ENCODE measurements around the gene SH2D1B.
"Not testable (repeated sequence)": the region's sequence is repeated elsewhere in the genome, so short reads cannot be mapped to it uniquely, and the experiment has no call there.

Gene SH2D1B

DNA sequence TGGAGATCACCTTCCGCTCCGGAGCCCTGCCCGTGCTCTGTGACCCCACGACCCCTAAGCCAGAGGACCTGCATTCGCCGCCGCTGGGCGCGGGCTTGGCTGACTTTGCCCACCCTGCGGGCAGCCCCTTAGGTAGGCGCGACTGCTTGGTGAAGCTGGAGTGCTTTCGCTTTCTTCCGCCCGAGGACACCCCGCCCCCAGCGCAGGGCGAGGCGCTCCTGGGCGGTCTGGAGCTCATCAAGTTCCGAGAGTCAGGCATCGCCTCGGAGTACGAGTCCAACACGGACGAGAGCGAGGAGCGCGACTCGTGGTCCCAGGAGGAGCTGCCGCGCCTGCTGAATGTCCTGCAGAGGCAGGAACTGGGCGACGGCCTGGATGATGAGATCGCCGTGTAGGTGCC is 44.9 kb downstream of the SH2D1B start:
- no peak for TF ChIP-seq ZNF274 (IDR thresholded peaks at IDR 0.05; ENCODE audit: low read depth, low read length)
- peak overlapping the region; percentile 26; the same call in 1 of the 2 replicates for H3K4me3 ChIP-seq (ENCODE audit: low read length)

DNA sequence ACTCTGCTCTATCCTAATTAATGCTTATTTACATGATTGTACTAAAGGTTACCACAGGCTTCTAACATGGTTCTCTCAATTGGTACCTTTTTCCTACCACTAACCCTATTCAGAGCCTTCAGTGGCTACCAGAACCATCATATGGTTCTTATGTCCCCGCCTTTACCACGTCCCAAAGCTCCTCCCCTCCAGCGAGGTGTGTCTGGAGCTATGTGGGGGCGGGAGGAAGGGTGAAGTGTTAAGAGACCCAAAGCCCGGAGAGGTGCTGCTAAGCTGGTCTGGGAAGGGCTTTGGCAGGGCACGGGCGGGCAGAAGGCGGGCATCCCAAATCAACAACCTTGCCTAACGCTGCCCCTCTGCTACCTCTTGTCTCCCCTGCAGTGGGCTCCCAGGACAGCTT is 45.3 kb downstream of the SH2D1B start:
- no peak for TF ChIP-seq ZNF274 (IDR thresholded peaks at IDR 0.05; ENCODE audit: low read depth, low read length)
- H3K4me3 ChIP-seq (ENCODE audit: low read length): peak overlapping the region; percentile 26; the same call in 1 of the 2 replicates

DNA sequence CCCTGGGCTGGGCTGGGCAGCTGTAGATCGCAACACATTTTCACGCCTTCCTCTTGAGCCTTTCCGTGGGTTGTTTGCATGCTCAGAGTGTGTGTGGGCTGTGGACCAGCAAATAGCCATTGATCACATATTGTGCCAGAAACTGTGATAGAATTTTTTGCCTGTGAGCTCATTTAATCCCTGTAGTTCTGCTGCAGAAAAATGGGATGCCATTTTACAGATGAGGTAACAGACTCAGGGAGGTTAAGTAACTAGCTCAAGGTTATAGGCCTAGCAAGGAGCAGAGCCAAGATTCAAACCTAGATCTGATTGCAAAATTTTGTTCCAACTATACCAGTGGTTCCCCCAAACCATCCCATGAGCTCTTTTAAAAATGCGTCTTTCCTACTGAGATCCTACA is 45.8 kb downstream of the SH2D1B start:
- H3K4me3 ChIP-seq (ENCODE audit: low read length): no peak overlapping the region
- no peak for TF ChIP-seq ZNF274 (IDR thresholded peaks at IDR 0.05; ENCODE audit: low read depth, low read length)

- TF ChIP-seq ZNF274 (IDR thresholded peaks at IDR 0.05; ENCODE audit: low read depth, low read length): no peak
- no peak overlapping the region for H3K4me3 ChIP-seq (ENCODE audit: low read length)
Observed at GRCh38 chr1:162365284-162366020, 46.5 kb downstream of the SH2D1B start.

DNA sequence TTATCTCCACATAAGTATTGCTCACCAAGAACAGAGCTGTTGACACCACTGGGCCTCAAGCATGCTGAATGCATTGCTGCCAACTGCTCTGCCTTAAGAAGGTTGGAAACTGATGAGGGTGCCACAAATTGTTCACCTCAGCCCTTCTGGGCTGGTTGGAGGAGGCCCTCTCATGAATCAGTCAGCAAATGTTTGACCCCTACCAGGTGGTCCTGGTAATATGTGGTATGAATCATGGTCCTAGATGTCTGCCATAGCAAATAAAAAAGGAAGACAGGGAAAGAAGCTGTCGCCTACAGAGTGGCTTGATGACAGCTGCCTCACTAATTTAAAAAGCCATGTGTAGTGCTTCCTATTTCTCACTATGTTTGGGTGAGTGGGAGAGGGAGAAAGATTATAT is 47.4 kb downstream of the SH2D1B start:
- H3K4me3 ChIP-seq (ENCODE audit: low read length): no peak overlapping the region
- no peak for TF ChIP-seq ZNF274 (IDR thresholded peaks at IDR 0.05; ENCODE audit: low read depth, low read length)

GRCh38 chr1:162363823-162364222 is 48.1 kb downstream of the SH2D1B start:
- TF ChIP-seq ZNF274 (IDR thresholded peaks at IDR 0.05; ENCODE audit: low read depth, low read length): no peak
- H3K4me3 ChIP-seq (ENCODE audit: low read length): no peak overlapping the region

GRCh38 chr1:162361349-162361748 is 50.6 kb downstream of the SH2D1B start:
- TF ChIP-seq ZNF274 (IDR thresholded peaks at IDR 0.05; ENCODE audit: low read depth, low read length): no peak
- no peak overlapping the region for H3K4me3 ChIP-seq (ENCODE audit: low read length)

GRCh38 chr1:162360874-162361260 is 51.1 kb downstream of the SH2D1B start:
- no peak overlapping the region for H3K4me3 ChIP-seq (ENCODE audit: low read length)
- TF ChIP-seq ZNF274 (IDR thresholded peaks at IDR 0.05; ENCODE audit: low read depth, low read length): no peak

GRCh38 chr1:162360237-162360873 is 51.6 kb downstream of the SH2D1B start:
- no peak overlapping the region for H3K4me3 ChIP-seq (ENCODE audit: low read length)
- no peak for TF ChIP-seq ZNF274 (IDR thresholded peaks at IDR 0.05; ENCODE audit: low read depth, low read length)

- TF ChIP-seq ZNF274 (IDR thresholded peaks at IDR 0.05; ENCODE audit: low read depth, low read length): no peak
- no peak overlapping the region for H3K4me3 ChIP-seq (ENCODE audit: low read length)
Observed at GRCh38 chr1:162359523-162360236, 52.3 kb downstream of the SH2D1B start.

DNA sequence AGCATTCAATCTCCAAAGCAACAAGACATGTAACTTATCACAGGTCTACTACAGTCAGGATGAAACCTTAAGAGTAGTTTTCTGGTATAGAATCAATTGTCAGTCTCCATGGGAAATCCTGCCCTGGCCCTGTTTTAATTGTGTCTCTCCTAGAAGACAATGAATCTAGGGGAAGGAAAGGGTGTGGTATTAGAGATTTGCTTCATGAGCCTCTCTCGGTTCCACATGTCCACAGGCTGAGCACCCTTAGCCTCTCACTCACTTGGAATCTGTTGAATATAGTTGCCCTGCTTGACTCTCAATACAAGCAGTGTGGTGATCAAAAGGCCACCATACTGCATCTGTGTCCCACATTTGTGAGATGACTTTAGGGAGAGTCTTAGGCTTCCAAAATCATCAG is 53.0 kb downstream of the SH2D1B start:
- TF ChIP-seq ZNF274 (IDR thresholded peaks at IDR 0.05; ENCODE audit: low read depth, low read length): no peak
- H3K4me3 ChIP-seq (ENCODE audit: low read length): no peak overlapping the region

- no peak for TF ChIP-seq ZNF274 (IDR thresholded peaks at IDR 0.05; ENCODE audit: low read depth, low read length)
- no peak overlapping the region for H3K4me3 ChIP-seq (ENCODE audit: low read length)
Observed at GRCh38 chr1:162357681-162358266, 54.2 kb downstream of the SH2D1B start.

DNA sequence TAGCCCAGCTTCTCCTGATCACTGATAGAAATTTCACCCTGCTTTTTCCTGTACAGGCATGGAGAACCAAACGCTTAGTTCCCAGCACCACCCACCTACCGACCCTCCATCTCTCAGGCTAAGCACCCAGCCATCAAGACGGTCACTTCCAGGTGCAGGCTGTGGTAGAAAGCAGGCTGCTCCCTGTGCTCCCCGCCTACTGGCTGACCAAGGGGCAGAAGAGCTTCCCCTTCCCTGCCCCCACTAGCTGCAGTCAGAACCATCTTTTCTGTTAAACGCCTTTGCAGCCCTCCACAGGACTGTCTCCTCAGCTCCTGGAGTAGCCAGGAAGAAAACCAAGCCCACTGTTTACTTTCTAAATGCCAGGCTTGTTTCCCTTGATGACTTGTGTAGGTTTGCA is 58.2 kb downstream of the SH2D1B start:
- no peak overlapping the region for H3K4me3 ChIP-seq (ENCODE audit: low read length)
- TF ChIP-seq ZNF274 (IDR thresholded peaks at IDR 0.05; ENCODE audit: low read depth, low read length): no peak

- H3K4me3 ChIP-seq (ENCODE audit: low read length): no peak overlapping the region
- no peak for TF ChIP-seq ZNF274 (IDR thresholded peaks at IDR 0.05; ENCODE audit: low read depth, low read length)
Observed at GRCh38 chr1:162353078-162353477, 58.9 kb downstream of the SH2D1B start.

GRCh38 chr1:162351874-162352273 is 60.1 kb downstream of the SH2D1B start:
- H3K4me3 ChIP-seq (ENCODE audit: low read length): not testable (repeated sequence)

Measured in GM08714 (cell line).